Body of pancreas (tissue), 4 donors: Measurements from ENCODE around the gene GGCT. TPM values are rescaled to one million over a fixed set of nuclear protein-coding genes. Genes with fewer than 3 reads are reported as not detected.

Experiments
- ATAC-seq: fragments of 150-250 bp; one replicate; pipeline ENCODE4 v1.9.1; 2016
- DNase-seq, 4 donors: peaks; one replicate each; pipeline ENCODE4 v3.0.0-alpha.2; 2019
- H3K27ac ChIP-seq, 4 donors: fragments of 200-600 bp; sonication (generic); 1 replicate in 3 of 4; 2 replicates in 1 of 4; pipeline versions ENCODE4 v1.5.1 to v1.6.1; 2016 to 2019; ENCODE audit warnings: mild to moderate bottlenecking in 1 of 4, mixed read lengths in 1 of 4, moderate library complexity in 1 of 4
- H3K27me3 ChIP-seq, 2 donors: fragments of 200-600 bp; sonication (generic); one replicate each; pipeline ENCODE4 v1.6.0; 2016; ENCODE audit warnings: mild to moderate bottlenecking in 1 of 2
- H3K36me3 ChIP-seq, 2 donors: fragments of 200-600 bp; sonication (generic); replicated peaks in 1 of 2; 2 replicates each; pipeline ENCODE4 v1.5.1; 2016; ENCODE audit warnings: low read depth in 2 of 2; ENCODE audit not compliant: insufficient read depth in 1 of 2
- H3K4me1 ChIP-seq: fragments of 200-600 bp; sonication (generic); one replicate; pipeline ENCODE4 v1.6.0; 2016
- H3K4me3 ChIP-seq, 2 donors: fragments of 200-600 bp; sonication (generic); 1 replicate in 1 of 2; 2 replicates in 1 of 2; pipeline ENCODE4 v1.5.1; 2016 to 2019
- H3K9me3 ChIP-seq, 3 donors: fragments of 200-600 bp; sonication (generic); 1 replicate in 2 of 3; 2 replicates in 1 of 3; pipeline ENCODE4 v1.5.1; 2016
- POLR2A ChIP-seq, 3 donors: fragments of 450-650 bp; IDR thresholded peaks; one replicate each; pipeline ENCODE4 v1.6.1; 2016; ENCODE audit warnings: antibody characterized with exemption in 3 of 3, mild to moderate bottlenecking in 2 of 3
- WGBS, 2 donors: methylation state at CpG; one replicate each; pipeline ENCODE4 v1.1.5; 2017; 5-methylcytosine and 5-hydroxymethylcytosine counted together
- intact Hi-C: fragments of 100-400 bp; cut with DNase I; formaldehyde crosslinking; loops from one replicate; pipeline ENCODE4 v1.15.1; 2023
- total RNA-seq, 2 donors: library from RNA; depleted of rRNA; stranded (reverse); fragments of >200 nt; gene quantifications; one replicate each; pipeline ENCODE4 v1.1.0, GENCODE V29; 2016
- TF ChIP-seq, protein P1 (sequence below), 7 experiments: fragments of 450-650 bp in 4 of 7; fragments of 200-600 bp in 3 of 7; sonication (generic) in 3 of 7; IDR thresholded peaks; one replicate each; pipeline ENCODE4 v1.5.1; 2016 to 2019; ENCODE audit warnings: antibody characterized with exemption in 7 of 7

Gene GGCT
- total RNA-seq, 2 donors from 2014 or later = 13.5 to 42.2 TPM

GRCh38 chr7:30472784-30473775 is 31.5 kb downstream of the GGCT start:
- ATAC-seq = no peak
- Histone ChIP-seq H3K9me3 (no peaks in the 10 kb centered on the region), H3K27me3 (no peaks in the 10 kb centered on the region), H3K4me1 (peaks cover 59% of the 10 kb centered on the region), H3K36me3 (no peaks in the 10 kb centered on the region), H3K4me3 (no peak overlapping the region), H3K27ac (no peak overlapping the region)
- no peak for TF ChIP-seq POLR2A (IDR thresholded peaks at IDR 0.05)
- TF ChIP-seq, protein P1, sequence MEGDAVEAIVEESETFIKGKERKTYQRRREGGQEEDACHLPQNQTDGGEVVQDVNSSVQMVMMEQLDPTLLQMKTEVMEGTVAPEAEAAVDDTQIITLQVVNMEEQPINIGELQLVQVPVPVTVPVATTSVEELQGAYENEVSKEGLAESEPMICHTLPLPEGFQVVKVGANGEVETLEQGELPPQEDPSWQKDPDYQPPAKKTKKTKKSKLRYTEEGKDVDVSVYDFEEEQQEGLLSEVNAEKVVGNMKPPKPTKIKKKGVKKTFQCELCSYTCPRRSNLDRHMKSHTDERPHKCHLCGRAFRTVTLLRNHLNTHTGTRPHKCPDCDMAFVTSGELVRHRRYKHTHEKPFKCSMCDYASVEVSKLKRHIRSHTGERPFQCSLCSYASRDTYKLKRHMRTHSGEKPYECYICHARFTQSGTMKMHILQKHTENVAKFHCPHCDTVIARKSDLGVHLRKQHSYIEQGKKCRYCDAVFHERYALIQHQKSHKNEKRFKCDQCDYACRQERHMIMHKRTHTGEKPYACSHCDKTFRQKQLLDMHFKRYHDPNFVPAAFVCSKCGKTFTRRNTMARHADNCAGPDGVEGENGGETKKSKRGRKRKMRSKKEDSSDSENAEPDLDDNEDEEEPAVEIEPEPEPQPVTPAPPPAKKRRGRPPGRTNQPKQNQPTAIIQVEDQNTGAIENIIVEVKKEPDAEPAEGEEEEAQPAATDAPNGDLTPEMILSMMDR (IDR thresholded peaks at IDR 0.05) = no peak
- intact Hi-C loops = no loop called here
- no peak for DNase-seq
- WGBS, 2 donors = 62 to 72% methylated on average over 4 of the region's 4 CpGs

- H3K36me3 ChIP-seq = no peaks in the 10 kb centered on the region
- H3K27ac ChIP-seq = peak overlapping the region in 1 of 4 donors; percentile 57
- 78 to 91% methylated on average over 4 of the region's 4 CpGs for WGBS, 2 donors
- H3K4me1 ChIP-seq = peaks cover 50% of the 10 kb centered on the region
- H3K9me3 ChIP-seq = no peaks in the 10 kb centered on the region
- ATAC-seq (no peak), DNase-seq (no peak)
- TF ChIP-seq, protein P1 (IDR thresholded peaks at IDR 0.05) = no peak
- TF ChIP-seq POLR2A (IDR thresholded peaks at IDR 0.05) = no peak
- H3K4me3 ChIP-seq = no peak overlapping the region
- intact Hi-C loops = no loop called here
- no peaks in the 10 kb centered on the region for H3K27me3 ChIP-seq
Measured at GRCh38 chr7:30472081-30472783, 32.4 kb downstream of the GGCT start.

DNA sequence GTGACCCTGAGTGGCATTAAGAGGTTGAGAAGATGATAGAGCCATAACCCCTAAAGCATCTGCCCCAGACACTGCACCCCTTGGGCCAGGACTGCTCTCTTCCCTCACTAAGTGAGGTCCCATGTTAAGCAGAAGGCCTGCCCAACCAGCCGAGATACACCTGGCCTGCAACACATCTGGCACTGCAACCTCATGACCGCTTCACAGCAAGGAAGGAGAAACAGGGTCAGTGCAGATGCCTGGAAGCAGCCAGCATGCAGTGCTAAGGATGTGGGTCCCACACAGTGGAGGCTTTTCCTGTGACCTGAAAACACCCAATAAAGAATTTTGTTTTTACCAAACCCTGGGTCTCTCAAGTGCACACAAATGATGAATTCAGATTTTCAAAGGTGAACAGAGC is 33.4 kb downstream of the GGCT start:
- no peaks in the 10 kb centered on the region for H3K36me3 ChIP-seq
- intact Hi-C loops = no loop called here
- no peak for DNase-seq
- no peaks in the 10 kb centered on the region for H3K27me3 ChIP-seq
- no peaks in the 10 kb centered on the region for H3K9me3 ChIP-seq
- peak; percentile 4 for ATAC-seq
- TF ChIP-seq POLR2A (IDR thresholded peaks at IDR 0.05) = no peak
- TF ChIP-seq, protein P1 (IDR thresholded peaks at IDR 0.05) = no peak
- no peak overlapping the region for H3K4me3 ChIP-seq
- H3K4me1 ChIP-seq = peaks cover 40% of the 10 kb centered on the region
- peak overlapping the region; percentile 25 to 59 (median 51) for H3K27ac ChIP-seq
- WGBS, 2 donors = 69 to 75% methylated on average over 2 of the region's 2 CpGs

- no peaks in the 10 kb centered on the region for H3K36me3 ChIP-seq
- peaks cover 36% of the 10 kb centered on the region for H3K4me1 ChIP-seq
- H3K4me3 ChIP-seq = no peak overlapping the region
- ATAC-seq = peak; percentile 36
- TF ChIP-seq POLR2A (IDR thresholded peaks at IDR 0.05) = no peak
- TF ChIP-seq, protein P1 (IDR thresholded peaks at IDR 0.05) = no peak
- H3K9me3 ChIP-seq = no peaks in the 10 kb centered on the region
- intact Hi-C loops = no loop called here
- peak overlapping the region in 3 of 4 donors; percentile 45 to 59 (median 57) for H3K27ac ChIP-seq
- DNase-seq = peak in 3 of 4 donors; percentile 32 to 53 (median 40)
- 35 to 46% methylated on average over 6 of the region's 6 CpGs for WGBS, 2 donors
- no peaks in the 10 kb centered on the region for H3K27me3 ChIP-seq
Measured at GRCh38 chr7:30470771-30471170, 33.9 kb downstream of the GGCT start.
